HG02759 (cell line): Measurements from ENCODE around the gene EPHB4.
"Not testable (repeated sequence)": the region's sequence is repeated elsewhere in the genome, so short reads cannot be mapped to it uniquely, and the experiment has no call there.

Source experiments
- ATAC-seq: cut with Tn5 transposase; IDR thresholded peaks from one replicate; pipeline ENCODE4 v1.9.1; 2021; ENCODE audit warnings: mild to moderate bottlenecking, moderate library complexity; ENCODE audit not compliant: unreplicated experiment

EPHB4 gene

GRCh38 chr7:100822236-100823139, 4.8 kb downstream of the EPHB4 start:
- no peak for ATAC-seq

- ATAC-seq = no peak
These were observed 7.7 kb downstream of the EPHB4 start for GRCh38 chr7:100819586-100819985.

GRCh38 chr7:100818825-100819224, 8.5 kb downstream of the EPHB4 start:
- ATAC-seq = no peak

GRCh38 chr7:100818366-100818765, 9.0 kb downstream of the EPHB4 start:
- no peak for ATAC-seq

GRCh38 chr7:100817097-100817496, 10.2 kb downstream of the EPHB4 start:
- ATAC-seq = no peak

GRCh38 chr7:100816515-100816914, 10.8 kb downstream of the EPHB4 start:
- not testable (repeated sequence) for ATAC-seq

GRCh38 chr7:100812729-100813128, 14.6 kb downstream of the EPHB4 start:
- ATAC-seq = no peak

- ATAC-seq = no peak
These were observed 15.8 kb downstream of the EPHB4 start for GRCh38 chr7:100811480-100811879.

- no peak for ATAC-seq
These were observed 18.9 kb downstream of the EPHB4 start for GRCh38 chr7:100808354-100808875.

- not testable (repeated sequence) for ATAC-seq
These were observed 20.4 kb downstream of the EPHB4 start for GRCh38 chr7:100806883-100807282.

- no peak for ATAC-seq
These were observed 21.0 kb downstream of the EPHB4 start for GRCh38 chr7:100806276-100806675.

- ATAC-seq = no peak
These were observed 22.5 kb downstream of the EPHB4 start for GRCh38 chr7:100804681-100805431.

GRCh38 chr7:100803398-100804161, 23.7 kb downstream of the EPHB4 start:
- peak; percentile 93 for ATAC-seq

GRCh38 chr7:100802951-100803350, 24.4 kb downstream of the EPHB4 start:
- no peak for ATAC-seq

- ATAC-seq = no peak
These were observed 25.3 kb downstream of the EPHB4 start for GRCh38 chr7:100801833-100802568.

GRCh38 chr7:100799037-100799896, 28.1 kb downstream of the EPHB4 start:
- no peak for ATAC-seq

GRCh38 chr7:100794741-100795140, 32.6 kb downstream of the EPHB4 start:
- no peak for ATAC-seq

GRCh38 chr7:100793806-100794660, 33.3 kb downstream of the EPHB4 start:
- ATAC-seq = no peak
